ENCODE data around the gene DNAJC25.

DNA sequence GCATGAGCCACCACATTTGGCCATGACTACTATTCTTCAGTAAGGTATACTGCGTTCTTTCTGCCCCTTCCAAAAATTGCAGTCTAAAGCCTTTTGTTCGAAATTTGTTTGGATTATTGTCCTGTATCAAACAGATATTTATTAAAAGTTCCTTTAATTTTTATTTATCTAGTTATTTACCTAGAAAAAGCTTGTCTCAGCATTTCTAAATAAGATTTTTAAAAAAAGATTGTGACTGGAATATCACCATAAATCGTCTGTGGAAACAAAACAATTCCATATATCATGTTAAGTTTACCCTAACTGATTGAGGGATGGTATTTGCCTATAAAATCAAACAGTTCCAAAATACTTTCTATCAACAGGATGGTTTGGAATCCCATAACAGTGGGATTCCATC, 45.0 kb downstream of the DNAJC25 start:
- no peak for TF ChIP-seq CTCF (IDR thresholded peaks at IDR 0.05)
- TF ChIP-seq POLR2A (IDR thresholded peaks at IDR 0.05) = no peak
- no peak for TF ChIP-seq POLR2AphosphoS5 (IDR thresholded peaks at IDR 0.05)

Data from prostate gland (tissue), 2 donors.